Activated CD8-positive, alpha-beta T cell treated with anti-CD3 and anti-CD28 coated beads, Interleukin-2, amount 10 ng/mL, durations not matched to agents 7 days and 5 days (primary cell): ENCODE measurements around the gene HHAT. TPM values are rescaled to one million over a fixed set of nuclear protein-coding genes. Genes with fewer than 3 reads are reported as not detected.
A peak's percentile ranks its signal among the peaks of the same experiment; 100 is the strongest.

Source experiments
- ATAC-seq: fragments of 150-1000 bp; cut with Tn5 transposase; one replicate; pipeline ENCODE4 v1.10.0; 2021; ENCODE audit warnings: moderate library complexity
- CTCF ChIA-PET: fragments of 350-600 bp; sonication (Branson Sonifier 250); formaldehyde crosslinking; loops from one replicate; lab custom pipeline; 2021; ENCODE audit warnings: antibody characterized with exemption; lab: Charles Lee
- POLR2A ChIA-PET: fragments of 350-600 bp; sonication (Branson Sonifier 250); formaldehyde crosslinking; loops from one replicate; lab custom pipeline; 2021; ENCODE audit warnings: antibody characterized with exemption; lab: Charles Lee
- DNase-seq: peaks from one replicate; pipeline ENCODE4 v3.0.0-alpha.2; 2020
- H3K27ac Mint-ChIP-seq: one replicate; pipeline ENCODE4 v1.8.0; 2021; ENCODE audit warnings: mild to moderate bottlenecking, mixed read lengths
- H3K27me3 Mint-ChIP-seq: one replicate; pipeline ENCODE4 v1.8.0; 2021; ENCODE audit warnings: low read depth, mixed read lengths
- H3K36me3 Mint-ChIP-seq: one replicate; pipeline ENCODE4 v1.8.0; 2021; ENCODE audit warnings: low read depth, mixed read lengths
- H3K4me1 Mint-ChIP-seq: one replicate; pipeline ENCODE4 v1.8.0; 2021; ENCODE audit warnings: low read depth, mixed read lengths
- H3K4me3 Mint-ChIP-seq: one replicate; pipeline ENCODE4 v1.8.0; 2021; ENCODE audit warnings: mild to moderate bottlenecking, mixed read lengths
- H3K9me3 Mint-ChIP-seq: one replicate; pipeline ENCODE4 v1.8.0; 2022; ENCODE audit warnings: mixed read lengths; ENCODE audit not compliant: insufficient read depth
- total RNA-seq, 2 experiments: library from RNA; stranded (reverse); gene quantifications; one replicate each; pipeline ENCODE4 v1.2.3, GENCODE V29; 2021

Gene HHAT
- total RNA-seq, 2 experiments from 2014 or later, result 0.71 to 0.94 TPM

GRCh38 chr1:210361665-210362064 lies 33.0 kb downstream of the HHAT start:
- no peak for DNase-seq
- Mint-ChIP-seq H3K4me1 (no peaks in the 10 kb centered on the region), H3K27ac (no peak overlapping the region), H3K9me3 (no peaks in the 10 kb centered on the region), H3K36me3 (no peaks in the 10 kb centered on the region), H3K4me3 (no peak overlapping the region), H3K27me3 (peaks cover 7% of the 10 kb centered on the region)
- ChIA-PET CTCF (interaction anchor here (1.2 to 8.7 kb wide), 9 partner anchors 12 to 773 kb away, joined by 3 to 61 read pairs (median 4); partner anchors contain the start of gene KCNH1), POLR2A (interaction anchor here (1.6 kb wide), 1 partner anchor 38 kb away, joined by 8 read pairs; no protein-coding TSS in a partner anchor)
- ATAC-seq, result no peak

GRCh38 chr1:210362526-210362925 lies 33.8 kb downstream of the HHAT start:
- Mint-ChIP-seq H3K9me3 (no peaks in the 10 kb centered on the region), H3K27me3 (peaks cover 4% of the 10 kb centered on the region), H3K4me3 (no peak overlapping the region), H3K4me1 (no peaks in the 10 kb centered on the region), H3K27ac (no peak overlapping the region), H3K36me3 (no peaks in the 10 kb centered on the region)
- POLR2A ChIA-PET, result interaction anchor here (0.6 to 1.0 kb wide), 2 partner anchors 11 to 258 kb away, joined by 3 to 4 read pairs; no protein-coding TSS in a partner anchor
- ATAC-seq (no peak), DNase-seq (no peak)
- CTCF ChIA-PET, result interaction anchor here (1.3 to 8.7 kb wide), 3 partner anchors 11 to 39 kb away, joined by 6 to 61 read pairs (median 9); no protein-coding TSS in a partner anchor

- no peaks in the 10 kb centered on the region for H3K36me3 Mint-ChIP-seq
- CTCF ChIA-PET, result interaction anchor here (1.3 to 8.7 kb wide), 4 partner anchors 10 to 39 kb away, joined by 3 to 61 read pairs (median 8); no protein-coding TSS in a partner anchor
- no peaks in the 10 kb centered on the region for H3K9me3 Mint-ChIP-seq
- DNase-seq, result no peak
- H3K4me3 Mint-ChIP-seq, result no peak overlapping the region
- ATAC-seq, result no peak
- H3K27me3 Mint-ChIP-seq, result peaks cover 4% of the 10 kb centered on the region
- no peak overlapping the region for H3K27ac Mint-ChIP-seq
- POLR2A ChIA-PET, result interaction anchor here (1.0 kb wide), 1 partner anchor 11 kb away, joined by 3 read pairs; no protein-coding TSS in a partner anchor
- no peaks in the 10 kb centered on the region for H3K4me1 Mint-ChIP-seq
Observed at GRCh38 chr1:210363119-210363518, 34.4 kb downstream of the HHAT start.

- Mint-ChIP-seq H3K4me1 (no peaks in the 10 kb centered on the region), H3K27me3 (peaks cover under 1% of the 10 kb centered on the region), H3K27ac (no peak overlapping the region), H3K4me3 (no peak overlapping the region), H3K36me3 (no peaks in the 10 kb centered on the region), H3K9me3 (no peaks in the 10 kb centered on the region)
- ChIA-PET POLR2A (interaction anchor here (1.0 kb wide), 1 partner anchor 9 kb away, joined by 5 read pairs; no protein-coding TSS in a partner anchor), CTCF (interaction anchor here (0.7 to 8.7 kb wide), 3 partner anchors 9 to 38 kb away, joined by 3 to 61 read pairs (median 3); no protein-coding TSS in a partner anchor)
- no peak for ATAC-seq
- no peak for DNase-seq
Observed at GRCh38 chr1:210364479-210364878, 35.8 kb downstream of the HHAT start.

- Mint-ChIP-seq H3K36me3 (no peaks in the 10 kb centered on the region), H3K27ac (no peak overlapping the region), H3K4me3 (no peak overlapping the region), H3K4me1 (no peaks in the 10 kb centered on the region), H3K27me3 (no peaks in the 10 kb centered on the region), H3K9me3 (no peaks in the 10 kb centered on the region)
- CTCF ChIA-PET, result interaction anchor here (1.3 kb wide), 1 partner anchor 33 kb away, joined by 5 read pairs; no protein-coding TSS in a partner anchor
- no peak for ATAC-seq
- POLR2A ChIA-PET, result interaction anchor here (0.8 kb wide), 1 partner anchor 34 kb away, joined by 4 read pairs; no protein-coding TSS in a partner anchor
- DNase-seq, result no peak
Observed at GRCh38 chr1:210366767-210367166, 38.1 kb downstream of the HHAT start.

- Mint-ChIP-seq H3K27me3 (no peaks in the 10 kb centered on the region), H3K27ac (no peak overlapping the region), H3K36me3 (no peaks in the 10 kb centered on the region), H3K9me3 (no peaks in the 10 kb centered on the region), H3K4me1 (no peaks in the 10 kb centered on the region), H3K4me3 (no peak overlapping the region)
- no peak for ATAC-seq
- ChIA-PET CTCF (no interaction called here), POLR2A (no interaction called here)
- DNase-seq, result no peak
Observed at GRCh38 chr1:210367566-210367965, 38.9 kb downstream of the HHAT start.

GRCh38 chr1:210369425-210369824 lies 40.7 kb downstream of the HHAT start:
- Mint-ChIP-seq H3K27ac (no peak overlapping the region), H3K27me3 (no peaks in the 10 kb centered on the region), H3K4me1 (peaks cover 2% of the 10 kb centered on the region), H3K36me3 (no peaks in the 10 kb centered on the region), H3K4me3 (no peak overlapping the region), H3K9me3 (no peaks in the 10 kb centered on the region)
- ATAC-seq (no peak), DNase-seq (no peak)
- CTCF ChIA-PET, result interaction anchor here (0.8 to 1.8 kb wide), 4 partner anchors 9 to 30 kb away, joined by 3 to 9 read pairs (median 4); no protein-coding TSS in a partner anchor
- POLR2A ChIA-PET, result interaction anchor here (0.6 kb wide), 2 partner anchors 38 to 213 kb away, joined by 3 read pairs; no protein-coding TSS in a partner anchor

- H3K9me3 Mint-ChIP-seq, result no peaks in the 10 kb centered on the region
- DNase-seq (no peak), ATAC-seq (no peak)
- H3K27ac Mint-ChIP-seq, result no peak overlapping the region
- no peaks in the 10 kb centered on the region for H3K36me3 Mint-ChIP-seq
- H3K4me1 Mint-ChIP-seq, result peaks cover 6% of the 10 kb centered on the region
- CTCF ChIA-PET, result interaction anchor here (4.4 kb wide), 1 partner anchor 10 kb away, joined by 61 read pairs; no protein-coding TSS in a partner anchor
- POLR2A ChIA-PET, result no interaction called here
- H3K27me3 Mint-ChIP-seq, result no peaks in the 10 kb centered on the region
- no peak overlapping the region for H3K4me3 Mint-ChIP-seq
Observed at GRCh38 chr1:210371916-210372315, 43.2 kb downstream of the HHAT start.

- Mint-ChIP-seq H3K36me3 (no peaks in the 10 kb centered on the region), H3K4me3 (no peak overlapping the region), H3K27me3 (no peaks in the 10 kb centered on the region), H3K9me3 (no peaks in the 10 kb centered on the region), H3K27ac (no peak overlapping the region), H3K4me1 (peaks cover 6% of the 10 kb centered on the region)
- POLR2A ChIA-PET, result interaction anchor here (2.1 kb wide), 1 partner anchor 27 kb away, joined by 20 read pairs; no protein-coding TSS in a partner anchor
- ATAC-seq (no peak), DNase-seq (no peak)
- CTCF ChIA-PET, result interaction anchor here (4.4 kb wide), 1 partner anchor 10 kb away, joined by 61 read pairs; no protein-coding TSS in a partner anchor
Observed at GRCh38 chr1:210372491-210372890, 43.8 kb downstream of the HHAT start.

GRCh38 chr1:210372931-210373627 lies 44.4 kb downstream of the HHAT start:
- Mint-ChIP-seq H3K4me1 (peaks cover 6% of the 10 kb centered on the region), H3K9me3 (no peaks in the 10 kb centered on the region), H3K36me3 (no peaks in the 10 kb centered on the region), H3K27me3 (no peaks in the 10 kb centered on the region), H3K27ac (no peak overlapping the region), H3K4me3 (no peak overlapping the region)
- no peak for DNase-seq
- ATAC-seq, result peak; percentile 28
- ChIA-PET POLR2A (interaction anchor here (0.8 to 2.1 kb wide), 11 partner anchors 9 to 545 kb away, joined by 3 to 26 read pairs (median 5); partner anchors contain the start of gene UTP25), CTCF (interaction anchor here (1.1 to 4.4 kb wide), 10 partner anchors 10 to 235 kb away, joined by 3 to 61 read pairs (median 8); no protein-coding TSS in a partner anchor)

- no peak overlapping the region for H3K4me3 Mint-ChIP-seq
- POLR2A ChIA-PET, result interaction anchor here (0.6 to 2.1 kb wide), 16 partner anchors 9 to 761 kb away, joined by 3 to 26 read pairs (median 5); partner anchors contain the start of genes HHAT and UTP25
Observed at GRCh38 chr1:210373628-210373877, 44.9 kb downstream of the HHAT start.

More at GRCh38 chr1:210373628-210373877, 44.9 kb downstream of the HHAT start:
- H3K9me3 Mint-ChIP-seq, result no peaks in the 10 kb centered on the region
- H3K4me1 Mint-ChIP-seq, result peaks cover 6% of the 10 kb centered on the region
- peak; percentile 16 for ATAC-seq
- DNase-seq, result no peak
- CTCF ChIA-PET, result interaction anchor here (0.8 to 4.4 kb wide), 17 partner anchors 9 to 510 kb away, joined by 3 to 61 read pairs (median 5); no protein-coding TSS in a partner anchor
- H3K36me3 Mint-ChIP-seq, result no peaks in the 10 kb centered on the region
- H3K27ac Mint-ChIP-seq, result no peak overlapping the region
- no peaks in the 10 kb centered on the region for H3K27me3 Mint-ChIP-seq
